Uterus (tissue), 2 donors: ENCODE measurements around the gene ENTREP1.

Experiments used
- CTCF ChIP-seq, 4 experiments: fragments of 200-600 bp in 2 of 4; fragments of 450-650 bp in 2 of 4; sonication (generic) in 2 of 4; IDR thresholded peaks; one replicate each; pipeline ENCODE4 v1.5.1; 2016 to 2019; ENCODE audit warnings: antibody characterized with exemption in 4 of 4, mild to moderate bottlenecking in 2 of 4, moderate library complexity in 1 of 4
- POLR2A ChIP-seq, 2 donors: fragments of 450-650 bp; IDR thresholded peaks; one replicate each; pipeline ENCODE4 v1.6.1; 2016; ENCODE audit warnings: antibody characterized with exemption in 2 of 2, mild to moderate bottlenecking in 1 of 2, moderate library complexity in 1 of 2

GRCh38 chr9:69395718-69396117 lies 70.7 kb downstream of the ENTREP1 start:
- TF ChIP-seq CTCF (IDR thresholded peaks at IDR 0.05) (no peak), POLR2A (IDR thresholded peaks at IDR 0.05) (no peak)
